Ramos (cell line): ENCODE measurements around the gene CANX.
"Not testable (repeated sequence)": the region's sequence is repeated elsewhere in the genome, so short reads cannot be mapped to it uniquely, and the experiment has no call there.

Experiments
- in situ Hi-C: fragments of 300-500 bp; cut with MboI; formaldehyde crosslinking; loops from one replicate; pipeline ENCODE4 v1.14.3; 2022; ENCODE audit warnings: low sequenced_read_pairs; ENCODE audit not compliant: unreplicated experiment

CANX gene

DNA sequence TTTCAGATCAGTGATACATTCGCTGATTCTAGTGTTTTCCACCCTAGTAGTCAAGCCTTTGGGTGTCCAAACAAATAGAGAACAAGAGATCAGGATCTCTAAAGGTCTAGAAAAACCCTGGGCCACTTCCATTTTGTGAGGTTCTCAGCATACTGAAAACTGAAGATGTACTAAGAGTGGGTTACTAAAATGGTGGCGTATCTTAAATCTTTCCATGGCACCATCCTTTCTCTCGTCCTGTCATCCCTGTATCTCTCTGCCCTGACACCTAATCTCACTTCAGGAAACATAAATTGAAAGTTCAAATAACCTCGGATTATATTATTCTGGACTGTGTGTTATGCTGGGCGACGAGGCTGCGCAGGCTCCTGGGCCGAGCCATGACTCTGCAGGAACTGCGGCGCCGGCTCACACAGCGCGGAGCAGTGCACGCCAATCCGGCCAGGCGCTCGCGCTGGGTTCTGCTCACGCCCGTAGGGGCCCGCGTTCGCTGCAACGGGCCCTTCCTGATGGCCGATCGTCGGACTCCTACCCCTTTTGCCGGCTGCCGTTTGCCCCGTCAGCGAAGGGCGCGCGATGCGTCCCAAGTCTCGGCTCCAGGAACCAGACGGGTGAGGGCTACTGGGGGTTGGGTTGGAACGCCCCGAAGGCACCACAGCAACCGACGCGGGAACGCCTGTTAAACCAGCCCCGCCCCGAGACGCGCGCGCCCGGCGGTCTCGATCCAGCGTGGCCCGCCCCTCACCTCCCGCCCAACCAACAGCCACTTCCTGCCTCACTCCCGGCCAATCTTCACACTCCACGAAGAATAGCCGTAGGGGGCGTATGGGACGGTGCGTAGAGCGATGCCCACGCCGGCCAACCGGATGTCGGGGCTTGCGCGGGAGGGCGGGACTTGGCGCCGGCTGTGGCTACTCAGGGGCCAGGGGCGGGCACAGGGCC lies 503 bp upstream of the CANX start:
- in situ Hi-C loops, result no loop called here

GRCh38 chr5:179699616-179700237 lies 960 bp downstream of the CANX start:
- in situ Hi-C loops, result no loop called here

DNA sequence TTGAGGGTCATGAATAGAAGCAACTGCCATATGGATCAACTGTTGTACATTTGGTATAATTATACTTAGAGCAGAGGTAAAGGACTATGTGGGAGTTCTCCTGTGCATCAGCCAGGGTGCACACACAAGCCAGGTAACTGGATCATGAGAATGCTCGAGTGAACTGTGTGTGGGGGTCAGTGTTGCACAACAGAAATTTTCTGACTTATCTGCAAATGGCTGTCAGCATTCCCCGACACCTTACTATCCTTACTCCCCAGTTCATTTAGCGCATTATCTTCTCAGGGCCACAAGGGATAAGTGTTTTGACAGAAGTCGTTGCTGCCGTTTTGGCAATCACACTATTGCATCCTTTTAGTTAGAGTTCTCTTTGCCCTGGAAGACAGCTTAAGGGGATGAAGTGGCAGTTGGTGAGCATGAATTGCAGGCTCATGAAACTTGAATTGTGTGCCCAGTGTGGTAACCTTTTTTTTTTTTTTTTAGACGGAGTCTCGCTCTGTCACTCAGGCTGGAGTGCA lies 1.7 kb downstream of the CANX start:
- in situ Hi-C loops, result no loop called here

GRCh38 chr5:179716286-179716685 lies 17.5 kb downstream of the CANX start:
- in situ Hi-C loops, result no loop called here

DNA sequence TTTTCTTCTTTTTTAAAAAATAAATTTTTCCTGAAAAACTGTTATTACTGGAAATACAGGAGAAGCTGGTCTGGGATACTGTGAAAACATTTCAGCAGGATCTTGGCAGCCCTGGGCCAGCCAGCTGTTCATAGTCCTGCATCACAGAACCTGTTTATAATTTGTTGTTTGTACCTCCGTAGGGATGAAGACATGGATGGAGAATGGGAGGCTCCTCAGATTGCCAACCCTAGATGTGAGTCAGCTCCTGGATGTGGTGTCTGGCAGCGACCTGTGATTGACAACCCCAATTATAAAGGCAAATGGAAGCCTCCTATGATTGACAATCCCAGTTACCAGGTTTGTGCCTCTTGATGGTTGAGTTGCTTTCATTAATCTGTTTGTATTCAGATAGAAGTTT lies 21.5 kb downstream of the CANX start:
- in situ Hi-C loops, result no loop called here

- in situ Hi-C loops, result no loop called here
These were observed 25.4 kb downstream of the CANX start for GRCh38 chr5:179724163-179724562.

GRCh38 chr5:179727106-179727505 lies 28.3 kb downstream of the CANX start:
- in situ Hi-C loops, result no loop called here

DNA sequence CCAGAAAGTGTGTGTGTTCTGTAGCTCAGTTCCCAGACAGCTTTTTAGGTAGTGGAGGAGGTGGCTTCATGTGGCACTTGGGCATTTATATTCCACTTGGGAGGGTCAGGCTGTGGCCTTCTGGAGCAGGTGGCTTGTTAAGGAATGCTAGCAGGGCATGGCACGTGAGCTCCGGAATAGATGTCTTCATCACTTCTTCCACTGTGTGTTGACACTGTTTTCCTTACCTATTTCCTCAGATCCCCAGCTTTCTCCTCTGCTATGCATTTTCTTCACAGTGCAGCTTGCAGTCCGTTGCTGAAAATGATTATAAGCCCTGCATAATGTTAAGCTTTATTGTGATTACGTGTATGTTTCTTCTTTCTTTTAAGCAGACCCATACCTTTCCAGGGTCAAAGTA lies 30.5 kb downstream of the CANX start:
- in situ Hi-C loops, result no loop called here

DNA sequence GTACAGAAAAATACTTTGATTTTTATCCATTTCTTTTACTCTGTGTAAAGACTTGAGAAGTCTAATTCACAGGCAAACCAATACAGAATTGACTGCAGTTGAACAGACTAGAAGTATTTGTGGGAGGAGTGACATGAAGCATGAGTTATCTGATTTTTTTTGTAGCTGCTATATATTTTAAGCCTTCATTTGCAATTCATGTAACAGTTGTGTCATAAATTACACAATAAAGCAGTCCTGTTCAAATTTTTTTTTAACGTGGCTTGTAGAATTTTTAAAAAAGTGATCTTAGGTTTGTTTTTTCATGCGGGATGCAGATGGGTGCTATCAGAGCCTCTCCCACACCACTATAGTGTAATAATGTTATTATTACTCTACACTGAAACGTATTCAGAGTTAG lies 31.0 kb downstream of the CANX start:
- in situ Hi-C loops, result no loop called here

DNA sequence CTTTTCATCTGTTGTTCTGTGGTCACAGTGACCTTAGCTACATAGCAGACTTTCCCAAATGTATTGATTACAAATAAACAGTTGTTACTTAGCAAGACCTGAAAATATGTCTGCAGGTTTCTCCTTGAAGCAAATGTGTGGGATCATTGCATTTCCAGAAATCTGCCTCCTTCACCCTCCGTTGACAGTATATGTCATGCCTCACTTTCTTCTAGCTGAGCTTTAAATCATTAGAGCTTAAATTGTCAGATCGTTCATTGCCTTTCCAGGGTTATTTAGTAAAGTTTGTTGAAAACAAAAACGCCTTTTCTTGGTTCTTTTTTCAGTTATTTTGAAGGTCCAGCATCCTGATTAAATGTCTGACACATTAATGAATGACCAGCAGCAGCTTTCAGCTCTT lies 31.6 kb downstream of the CANX start:
- in situ Hi-C loops, result no loop called here

DNA sequence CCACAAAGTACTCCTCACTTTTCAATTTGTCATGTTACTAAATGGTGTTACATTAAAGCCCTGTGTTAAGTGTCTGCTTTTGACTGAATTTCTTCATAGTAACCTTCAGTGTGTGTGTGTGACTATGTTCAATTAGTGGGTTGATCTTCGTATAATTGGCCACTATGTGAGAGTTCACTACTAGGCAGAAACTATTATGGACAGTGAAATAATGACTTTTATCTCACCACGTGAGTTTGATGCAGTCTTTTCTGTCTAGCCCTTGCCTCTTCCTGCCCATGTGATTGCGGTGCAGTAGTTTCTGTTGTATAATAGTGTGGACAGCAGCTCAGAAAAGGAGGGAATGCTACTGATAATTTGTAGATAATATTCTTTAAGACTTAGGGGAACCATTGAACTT lies 32.1 kb downstream of the CANX start:
- in situ Hi-C loops, result no loop called here

DNA sequence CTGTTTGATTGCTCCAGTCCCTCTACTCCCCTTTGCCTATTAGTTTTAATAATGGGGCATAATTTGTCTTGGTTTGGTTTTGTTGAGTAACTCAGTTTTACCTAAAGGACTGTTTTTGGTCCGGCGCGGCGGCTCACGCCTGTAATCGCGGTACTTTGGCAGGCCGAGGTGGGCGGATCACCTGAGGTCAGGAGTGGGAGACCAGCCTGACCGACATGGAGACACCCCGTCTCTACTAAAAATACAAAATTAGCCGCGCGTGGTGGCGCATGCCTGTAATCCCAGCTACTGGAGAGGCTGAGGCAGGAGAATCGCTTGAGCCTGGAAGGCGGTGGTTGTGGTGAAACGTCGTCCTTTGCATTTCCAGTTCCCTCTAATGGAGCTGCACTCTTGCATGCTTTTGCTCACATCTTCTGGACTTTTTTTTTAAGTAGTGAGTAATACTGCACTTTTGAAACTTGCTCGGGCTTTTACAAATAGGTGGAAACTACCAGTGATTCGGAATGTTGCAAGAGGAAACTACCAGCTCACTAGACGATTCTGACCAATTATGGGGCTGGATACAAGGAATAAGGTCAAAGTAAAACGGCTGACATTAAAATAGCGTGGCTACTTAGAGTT lies 33.1 kb downstream of the CANX start:
- in situ Hi-C loops, result no loop called here

- in situ Hi-C loops, result no loop called here
These were observed 33.7 kb downstream of the CANX start, which contains the start of gene MAML1 for GRCh38 chr5:179732412-179732917. Gene MAML1, plus strand, starts transcription at chr5:179732822. Its CDS starts 291 bp downstream, at chr5:179733113.

DNA sequence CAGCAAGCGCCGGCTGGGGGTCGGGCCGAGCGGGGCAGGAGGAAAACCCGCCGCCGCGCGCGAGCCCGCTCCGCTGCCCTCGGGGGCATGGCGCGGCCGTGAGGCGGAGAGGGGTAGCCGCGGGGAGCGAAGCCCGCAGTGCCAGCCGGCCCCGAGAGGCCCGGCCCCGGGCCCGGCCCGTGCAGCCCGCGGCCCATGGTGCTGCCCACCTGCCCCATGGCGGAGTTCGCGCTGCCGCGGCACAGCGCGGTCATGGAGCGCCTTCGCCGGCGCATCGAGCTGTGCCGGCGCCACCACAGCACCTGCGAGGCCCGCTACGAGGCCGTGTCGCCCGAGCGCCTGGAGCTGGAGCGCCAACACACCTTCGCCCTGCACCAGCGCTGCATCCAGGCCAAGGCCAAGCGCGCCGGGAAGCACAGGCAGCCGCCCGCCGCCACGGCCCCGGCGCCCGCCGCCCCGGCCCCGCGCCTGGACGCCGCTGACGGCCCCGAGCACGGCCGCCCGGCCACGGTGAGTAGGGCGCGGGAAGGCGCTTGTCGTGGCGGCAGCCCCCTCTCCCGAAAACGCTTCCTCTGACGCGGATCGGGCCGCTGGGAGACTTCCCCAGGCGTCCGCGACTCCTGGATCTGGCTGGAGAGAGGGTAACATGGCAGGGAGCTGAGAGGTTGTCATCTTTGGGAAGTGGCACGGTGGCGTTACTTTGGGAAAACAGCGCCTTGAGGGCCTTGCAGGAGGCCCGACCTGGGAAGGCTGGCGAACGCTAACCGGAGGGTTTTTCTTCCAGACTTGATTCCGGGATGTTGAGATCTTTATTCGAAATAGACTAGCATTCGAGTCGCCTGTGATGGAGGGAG lies 34.4 kb downstream of the CANX start:
- in situ Hi-C loops, result no loop called here

GRCh38 chr5:179733772-179734126 lies 35.0 kb downstream of the CANX start:
- in situ Hi-C loops, result no loop called here

- in situ Hi-C loops, result no loop called here
These were observed 35.9 kb downstream of the CANX start for GRCh38 chr5:179734536-179735164.

DNA sequence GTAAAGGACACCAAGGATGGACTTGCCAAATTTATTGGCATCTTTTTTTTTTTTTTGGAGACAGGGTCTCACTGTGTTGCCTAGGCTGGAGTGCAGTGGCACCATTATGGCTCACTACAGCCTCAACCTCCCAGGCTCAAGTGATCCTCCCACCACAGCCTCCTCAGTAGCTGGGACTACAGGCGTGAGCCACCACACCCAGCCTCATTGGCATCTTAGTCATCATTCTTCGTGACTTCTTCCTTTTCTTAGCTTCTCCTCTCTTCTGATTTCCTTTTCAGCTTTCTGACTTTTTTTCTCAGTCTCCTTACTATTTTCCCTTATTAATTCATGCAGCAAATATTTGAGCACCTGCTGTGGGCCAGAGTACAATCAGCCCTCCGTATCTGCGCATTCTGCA lies 40.0 kb downstream of the CANX start:
- in situ Hi-C loops, result no loop called here

DNA sequence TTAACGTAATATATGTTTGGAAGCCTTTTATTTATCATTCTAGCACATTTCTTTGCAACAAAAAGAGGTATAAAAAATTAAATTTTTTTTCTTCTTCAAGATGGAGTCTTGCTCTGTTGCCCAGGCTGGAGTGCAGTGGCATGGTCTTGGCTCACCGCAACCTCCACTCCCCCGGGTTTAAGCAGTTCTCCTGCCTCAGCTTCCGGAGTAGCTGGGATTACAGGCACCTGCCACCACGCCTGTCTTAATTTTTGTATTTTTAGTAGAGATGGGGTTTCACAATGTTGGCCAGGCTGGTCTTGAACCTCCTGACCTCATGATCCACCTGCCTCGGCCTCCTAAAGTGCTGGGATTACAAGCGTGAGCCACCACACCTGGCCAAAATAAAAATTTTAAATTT lies 45.3 kb downstream of the CANX start:
- in situ Hi-C loops, result not testable (repeated sequence)

GRCh38 chr5:179746872-179747271 lies 48.1 kb downstream of the CANX start:
- in situ Hi-C loops, result no loop called here
